ENCODE data around the gene AXIN2. TPM values are rescaled to one million over a fixed set of nuclear protein-coding genes. Genes with fewer than 3 reads are reported as not detected.
A peak's percentile ranks its signal among the peaks of the same experiment; 100 is the strongest.

Gene AXIN2
- total and polyA plus RNA-seq, 3 donors from 2014 or later, result 18.1 to 26.3 (median 20.2) TPM

DNA sequence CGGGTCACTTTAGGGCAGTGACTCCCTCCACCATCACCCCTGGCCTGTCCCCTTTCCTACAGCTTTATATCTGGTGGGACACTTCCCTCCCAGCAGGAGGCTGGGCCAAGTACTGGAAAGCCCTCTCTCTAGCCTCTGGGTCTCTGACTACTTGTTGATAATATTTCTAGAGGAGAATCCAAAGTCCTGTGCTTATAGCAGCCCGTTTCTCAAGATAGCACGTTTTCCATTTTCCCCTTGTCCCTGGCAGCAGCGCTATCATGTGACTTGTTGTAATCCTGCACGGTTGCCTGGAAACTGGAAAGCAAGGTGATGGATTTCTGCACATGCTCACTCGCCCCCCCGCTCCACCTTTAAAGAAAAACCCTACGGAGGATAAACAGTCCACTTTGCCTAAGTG lies 3.3 kb upstream of the AXIN2 start:
- Histone ChIP-seq H3K27me3 (no peaks in the 10 kb centered on the region), H3K27ac (peak overlapping the region in 1 of 2 donors; percentile 36), H3K36me3 (ENCODE audit: low read depth, missing control alignments) (no peaks in the 10 kb centered on the region), H3K4me1 (peaks cover 5% of the 10 kb centered on the region), H3K4me3 (no peak overlapping the region), H3K9me3 (no peaks in the 10 kb centered on the region)
- TF ChIP-seq POLR2A (IDR thresholded peaks at IDR 0.05), result no peak
- TF ChIP-seq CTCF (IDR thresholded peaks at IDR 0.05), result no peak
- DNase-seq, result peak; percentile 58
- intact Hi-C loops (cut with DNase I; ENCODE audit: low total_unique reads), result no loop called here
- WGBS, 2 donors, result 30 to 46% methylated on average over 8 of the region's 8 CpGs

DNA sequence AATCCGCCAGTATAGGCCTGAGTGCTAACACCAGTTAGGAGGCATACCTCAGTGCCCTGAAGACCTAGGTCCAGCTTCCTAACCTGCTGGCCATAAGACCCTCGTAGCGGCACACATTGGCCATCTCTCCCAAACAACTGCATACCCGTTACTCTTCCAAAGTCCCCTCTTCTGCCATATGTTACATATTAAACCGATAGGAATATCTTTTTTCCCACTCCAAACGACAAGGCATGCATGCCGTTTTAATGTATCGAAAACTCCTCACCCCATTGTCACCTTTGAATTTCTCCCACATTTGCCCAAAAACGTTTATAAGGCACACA lies 721 bp upstream of the AXIN2 start:
- H3K4me3 ChIP-seq, result no peak overlapping the region
- TF ChIP-seq CTCF (IDR thresholded peaks at IDR 0.05) (no peak), POLR2A (IDR thresholded peaks at IDR 0.05) (no peak)
- intact Hi-C loops (cut with DNase I; ENCODE audit: low total_unique reads), result no loop called here
- H3K36me3 ChIP-seq (ENCODE audit: low read depth, missing control alignments), result no peaks in the 10 kb centered on the region
- H3K9me3 ChIP-seq, result no peaks in the 10 kb centered on the region
- DNase-seq, result no peak
- H3K27ac ChIP-seq, result no peak overlapping the region
- no peaks in the 10 kb centered on the region for H3K27me3 ChIP-seq
- WGBS, 2 donors, result 38 to 50% methylated on average over 9 of the region's 9 CpGs
- peaks cover 9% of the 10 kb centered on the region for H3K4me1 ChIP-seq

DNA sequence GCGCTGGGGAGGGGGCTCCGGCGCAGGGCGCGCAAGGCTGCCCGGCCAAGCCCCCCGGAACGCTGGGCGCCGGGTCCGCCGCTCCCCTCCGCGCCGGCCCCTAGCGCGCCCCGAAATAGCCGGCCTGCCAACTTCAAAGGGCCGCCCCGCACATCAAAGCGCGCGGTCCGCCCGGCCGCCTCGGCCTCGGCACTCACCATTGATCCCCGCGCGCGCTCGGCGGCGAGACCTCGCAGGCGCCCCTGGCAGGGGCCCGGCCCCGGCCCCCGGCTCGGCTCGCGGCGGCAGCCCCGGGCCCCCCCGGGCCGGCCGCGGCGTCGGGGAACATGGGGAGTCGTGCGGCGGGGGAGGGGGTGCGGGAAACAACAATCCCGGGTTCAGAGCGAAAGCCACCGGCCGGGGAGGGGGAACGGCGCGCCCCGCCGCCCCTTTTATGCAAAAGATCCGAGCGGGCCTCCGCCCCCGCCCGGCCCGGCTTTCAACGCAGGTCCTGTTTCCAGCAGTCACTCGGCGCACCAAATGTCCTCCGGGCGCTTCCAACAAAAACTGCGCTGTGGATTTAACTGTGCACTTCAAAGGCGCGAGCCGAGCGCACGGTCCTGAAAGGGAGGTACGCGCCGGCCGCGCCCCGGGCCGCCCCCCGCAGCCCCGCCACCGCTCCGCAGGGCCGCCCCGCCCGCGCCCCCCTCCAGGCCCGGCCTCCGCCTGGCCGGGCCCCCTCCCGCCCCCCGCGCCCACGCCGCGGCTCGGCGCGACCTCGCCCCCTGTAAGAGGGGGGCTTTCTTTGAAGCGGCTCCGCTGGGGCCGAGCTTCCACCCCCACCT lies 608 bp downstream of the AXIN2 start:
- Histone ChIP-seq H3K9me3 (no peaks in the 10 kb centered on the region), H3K27ac (peak overlapping the region; percentile 81 to 93), H3K36me3 (ENCODE audit: low read depth, missing control alignments) (no peaks in the 10 kb centered on the region), H3K4me3 (peak overlapping the region; percentile 84 to 88), H3K4me1 (peaks cover 21% of the 10 kb centered on the region), H3K27me3 (no peaks in the 10 kb centered on the region)
- no peak for TF ChIP-seq CTCF (IDR thresholded peaks at IDR 0.05)
- no peak for TF ChIP-seq POLR2A (IDR thresholded peaks at IDR 0.05)
- intact Hi-C loops (cut with DNase I; ENCODE audit: low total_unique reads), result no loop called here
- peak; percentile 89 for DNase-seq
- 1% methylated on average over 52 of the region's 113 CpGs; no CpG with 5 or more reads in 1 of the 2 donors for WGBS, 2 donors

GRCh38 chr17:65559804-65560627 lies 1.4 kb downstream of the AXIN2 start:
- no peaks in the 10 kb centered on the region for H3K9me3 ChIP-seq
- no peak for TF ChIP-seq POLR2A (IDR thresholded peaks at IDR 0.05)
- TF ChIP-seq CTCF (IDR thresholded peaks at IDR 0.05), result no peak
- 0 to 1% methylated on average over 28 to 69 of the region's 89 CpGs for WGBS, 2 donors
- DNase-seq, result peak; percentile 29
- peaks cover 22% of the 10 kb centered on the region for H3K4me1 ChIP-seq
- H3K4me3 ChIP-seq, result peak overlapping the region; percentile 84 to 88
- peak overlapping the region; percentile 80 to 93 for H3K27ac ChIP-seq
- H3K27me3 ChIP-seq, result no peaks in the 10 kb centered on the region
- intact Hi-C loops (cut with DNase I; ENCODE audit: low total_unique reads), result loop anchor here (10.0 kb wide), 1 partner anchor 265 kb away; no protein-coding TSS in a partner anchor
- H3K36me3 ChIP-seq (ENCODE audit: low read depth, missing control alignments), result no peaks in the 10 kb centered on the region

All from testis (tissue), 3 donors.